ENCODE results near the gene GDA. TPM values are rescaled to one million over a fixed set of nuclear protein-coding genes. Genes with fewer than 3 reads are reported as not detected.
"Not testable (repeated sequence)": the region's sequence is repeated elsewhere in the genome, so short reads cannot be mapped to it uniquely, and the experiment has no call there.

The GDA gene
- total and polyA plus RNA-seq, 2 of the 4 experiments (the other 2 are of a cell fraction): not detected

DNA sequence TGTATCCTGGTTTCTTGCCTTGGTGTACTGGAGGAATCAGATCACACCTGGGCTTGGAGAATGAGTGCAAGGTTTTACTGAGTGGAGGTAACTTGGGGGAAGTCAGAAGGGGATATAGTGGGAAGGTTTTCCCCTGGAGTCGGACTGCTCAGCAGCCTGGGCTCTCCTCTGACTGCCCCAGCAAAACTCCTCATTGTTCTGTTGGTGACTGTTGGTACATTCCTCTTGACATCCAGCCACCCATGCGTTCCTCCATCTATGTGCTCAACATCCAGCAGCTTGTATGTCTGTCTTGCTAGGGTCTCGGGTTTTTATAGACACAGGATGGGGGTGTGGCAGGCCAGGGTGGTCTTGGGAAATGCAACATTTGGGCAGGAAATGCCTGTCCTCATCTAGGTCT is 119.7 kb downstream of the GDA start:
- dilution Hi-C loops (cut with HindIII; ENCODE audit: low sequenced_read_pairs, unreplicated experiment): no loop called here
- H3K4me1 ChIP-seq (ENCODE audit: control insufficient read depth, insufficient read depth, low read length): no peaks in the 10 kb centered on the region
- H3K14ac ChIP-seq (replicated peaks; ENCODE audit: low read depth, low read length): no peak overlapping the region
- POLR2A ChIA-PET (ENCODE audit: unreplicated experiment): no interaction called here
- H3K9me1 ChIP-seq (ENCODE audit: insufficient read depth, low read length): no peaks in the 10 kb centered on the region
- H2AFZ ChIP-seq (replicated peaks; ENCODE audit: low read length, poor library complexity): no peak overlapping the region
- H2BK5ac ChIP-seq (ENCODE audit: low read depth, low read length, poor library complexity, severe bottlenecking): no peak overlapping the region
- H3K79me1 ChIP-seq (ENCODE audit: low read depth in 1 of 2, low read length in 2 of 2): no peaks in the 10 kb centered on the region
- ATAC-seq (ENCODE audit: low read depth) (no peak), DNase-seq (no peak)
- CTCF ChIA-PET: no interaction called here
- H3K27me3 ChIP-seq (ENCODE audit: control insufficient read depth, insufficient read depth, low read length): peaks cover 3% of the 10 kb centered on the region
- TF ChIP-seq, protein P1, sequence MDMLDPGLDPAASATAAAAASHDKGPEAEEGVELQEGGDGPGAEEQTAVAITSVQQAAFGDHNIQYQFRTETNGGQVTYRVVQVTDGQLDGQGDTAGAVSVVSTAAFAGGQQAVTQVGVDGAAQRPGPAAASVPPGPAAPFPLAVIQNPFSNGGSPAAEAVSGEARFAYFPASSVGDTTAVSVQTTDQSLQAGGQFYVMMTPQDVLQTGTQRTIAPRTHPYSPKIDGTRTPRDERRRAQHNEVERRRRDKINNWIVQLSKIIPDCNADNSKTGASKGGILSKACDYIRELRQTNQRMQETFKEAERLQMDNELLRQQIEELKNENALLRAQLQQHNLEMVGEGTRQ (IDR thresholded peaks at IDR 0.05; ENCODE audit: low read depth, low read length): no peak
- TF ChIP-seq, protein P2, sequence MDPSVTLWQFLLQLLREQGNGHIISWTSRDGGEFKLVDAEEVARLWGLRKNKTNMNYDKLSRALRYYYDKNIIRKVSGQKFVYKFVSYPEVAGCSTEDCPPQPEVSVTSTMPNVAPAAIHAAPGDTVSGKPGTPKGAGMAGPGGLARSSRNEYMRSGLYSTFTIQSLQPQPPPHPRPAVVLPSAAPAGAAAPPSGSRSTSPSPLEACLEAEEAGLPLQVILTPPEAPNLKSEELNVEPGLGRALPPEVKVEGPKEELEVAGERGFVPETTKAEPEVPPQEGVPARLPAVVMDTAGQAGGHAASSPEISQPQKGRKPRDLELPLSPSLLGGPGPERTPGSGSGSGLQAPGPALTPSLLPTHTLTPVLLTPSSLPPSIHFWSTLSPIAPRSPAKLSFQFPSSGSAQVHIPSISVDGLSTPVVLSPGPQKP (IDR thresholded peaks at IDR 0.05; ENCODE audit: borderline replicate concordance, low read depth, low read length): no peak
- H3K36me3 ChIP-seq (ENCODE audit: control insufficient read depth, insufficient read depth, low read length): no peaks in the 10 kb centered on the region
- no peak overlapping the region for H2BK120ac ChIP-seq (ENCODE audit: low read depth, low read length)
- no peak overlapping the region for H2BK15ac ChIP-seq (ENCODE audit: low read depth, low read length)
- H2AK5ac ChIP-seq (ENCODE audit: low read depth, low read length): no peak overlapping the region
- intact Hi-C loops (cut with micrococcal nuclease): no loop called here
- no CpG with 5 or more reads among the region's 3 CpGs for WGBS, 2 experiments (ENCODE audit: extremely low coverage in 2 of 2, insufficient read length in 1 of 2)
- no peak overlapping the region for H3K4me2 ChIP-seq (ENCODE audit: low read depth, low read length)
- H2BK20ac ChIP-seq (ENCODE audit: low read depth, low read length): no peak overlapping the region
- no peak overlapping the region for H3K4me3 ChIP-seq (ENCODE audit: insufficient read depth, low read depth, low read length)
- no TSS peak for BruUV-seq (replicated peaks)
- H4K91ac ChIP-seq (ENCODE audit: insufficient read depth, low read depth, low read length): no peak overlapping the region
- H3K27ac ChIP-seq (ENCODE audit: insufficient read depth, low read length): no peak overlapping the region
- no peak overlapping the region for H2AK9ac ChIP-seq (replicated peaks; ENCODE audit: low read depth, low read length, poor library complexity)
- H4K5ac ChIP-seq (ENCODE audit: low read depth, low read length): no peak overlapping the region
- H4K8ac ChIP-seq (ENCODE audit: low read depth in 2 of 2, low read length in 2 of 2): no peak overlapping the region
- H3K9ac ChIP-seq (ENCODE audit: low read depth, low read length): no peak overlapping the region
- H3K9me3 ChIP-seq (ENCODE audit: control insufficient read depth, insufficient read depth, low read length): no peaks in the 10 kb centered on the region
- H3K4ac ChIP-seq (ENCODE audit: low read depth, low read length): no peak overlapping the region
- no peak overlapping the region for H3K56ac ChIP-seq (ENCODE audit: extremely low read depth, insufficient read depth, low read length)
- H4K20me1 ChIP-seq (ENCODE audit: insufficient read depth, low read length): no peaks in the 10 kb centered on the region
- in situ Hi-C loops (cut with MboI; ENCODE audit: low sequenced_read_pairs): loop anchor here (25.0 kb wide), 1 partner anchor 457 kb away; no protein-coding TSS in a partner anchor
- H3K18ac ChIP-seq (ENCODE audit: low read depth, low read length): no peak overlapping the region
- no peak overlapping the region for H3K23ac ChIP-seq (ENCODE audit: low read depth, low read length)

GRCh38 chr9:72270359-72270758 is 121.1 kb downstream of the GDA start:
- H2BK15ac ChIP-seq (ENCODE audit: low read depth, low read length); ATAC-seq (ENCODE audit: low read depth); H3K18ac ChIP-seq (ENCODE audit: low read depth, low read length); H4K5ac ChIP-seq (ENCODE audit: low read depth, low read length); H4K91ac ChIP-seq (ENCODE audit: insufficient read depth, low read depth, low read length); H3K14ac ChIP-seq (replicated peaks; ENCODE audit: low read depth, low read length); H3K23ac ChIP-seq (ENCODE audit: low read depth, low read length); H3K27me3 ChIP-seq (ENCODE audit: control insufficient read depth, insufficient read depth, low read length); H2AK9ac ChIP-seq (replicated peaks; ENCODE audit: low read depth, low read length, poor library complexity); H2AFZ ChIP-seq (replicated peaks; ENCODE audit: low read length, poor library complexity); H4K8ac ChIP-seq (ENCODE audit: low read depth in 2 of 2, low read length in 2 of 2); DNase-seq; H2BK20ac ChIP-seq (ENCODE audit: low read depth, low read length); H2BK120ac ChIP-seq (ENCODE audit: low read depth, low read length); dilution Hi-C loops (cut with HindIII; ENCODE audit: low sequenced_read_pairs, unreplicated experiment); H3K9me3 ChIP-seq (ENCODE audit: control insufficient read depth, insufficient read depth, low read length); H3K4me1 ChIP-seq (ENCODE audit: control insufficient read depth, insufficient read depth, low read length); H3K9ac ChIP-seq (ENCODE audit: low read depth, low read length); H3K4ac ChIP-seq (ENCODE audit: low read depth, low read length); H3K4me2 ChIP-seq (ENCODE audit: low read depth, low read length); intact Hi-C loops (cut with micrococcal nuclease); H3K36me3 ChIP-seq (ENCODE audit: control insufficient read depth, insufficient read depth, low read length); H2AK5ac ChIP-seq (ENCODE audit: low read depth, low read length); H3K9me1 ChIP-seq (ENCODE audit: insufficient read depth, low read length); BruUV-seq (replicated peaks); H2BK5ac ChIP-seq (ENCODE audit: low read depth, low read length, poor library complexity, severe bottlenecking); H4K20me1 ChIP-seq (ENCODE audit: insufficient read depth, low read length); H3K56ac ChIP-seq (ENCODE audit: extremely low read depth, insufficient read depth, low read length); H3K27ac ChIP-seq (ENCODE audit: insufficient read depth, low read length); POLR2A ChIA-PET (ENCODE audit: unreplicated experiment); H3K4me3 ChIP-seq (ENCODE audit: insufficient read depth, low read depth, low read length); H3K79me1 ChIP-seq (ENCODE audit: low read depth in 1 of 2, low read length in 2 of 2): not testable (repeated sequence)
- no CpG with 5 or more reads among the region's 3 CpGs for WGBS, 2 experiments (ENCODE audit: extremely low coverage in 2 of 2, insufficient read length in 1 of 2)
- in situ Hi-C loops (cut with MboI; ENCODE audit: low sequenced_read_pairs): loop anchor here (5.0 to 25.0 kb wide), 2 partner anchors 233 to 458 kb away; no protein-coding TSS in a partner anchor
- CTCF ChIA-PET: interaction anchor here (0.6 kb wide), 1 partner anchor 125 kb away, joined by 3 read pairs; no protein-coding TSS in a partner anchor
